Hematopoietic multipotent progenitor cell treated with erythropoietin and hydrocortisone succinate and interleukin-3 and kit ligand, for 17 days (in vitro differentiated cells): Measurements from ENCODE around the gene L3MBTL3.

Source experiments
- DNase-seq: peaks from one replicate; pipeline ENCODE4 v3.0.0-alpha.2; 2015; ENCODE audit warnings: low spot score

L3MBTL3 gene

GRCh38 chr6:130027948-130028347 lies 9.6 kb downstream of the L3MBTL3 start:
- no peak for DNase-seq

GRCh38 chr6:130029163-130029562 lies 10.8 kb downstream of the L3MBTL3 start:
- no peak for DNase-seq

DNA sequence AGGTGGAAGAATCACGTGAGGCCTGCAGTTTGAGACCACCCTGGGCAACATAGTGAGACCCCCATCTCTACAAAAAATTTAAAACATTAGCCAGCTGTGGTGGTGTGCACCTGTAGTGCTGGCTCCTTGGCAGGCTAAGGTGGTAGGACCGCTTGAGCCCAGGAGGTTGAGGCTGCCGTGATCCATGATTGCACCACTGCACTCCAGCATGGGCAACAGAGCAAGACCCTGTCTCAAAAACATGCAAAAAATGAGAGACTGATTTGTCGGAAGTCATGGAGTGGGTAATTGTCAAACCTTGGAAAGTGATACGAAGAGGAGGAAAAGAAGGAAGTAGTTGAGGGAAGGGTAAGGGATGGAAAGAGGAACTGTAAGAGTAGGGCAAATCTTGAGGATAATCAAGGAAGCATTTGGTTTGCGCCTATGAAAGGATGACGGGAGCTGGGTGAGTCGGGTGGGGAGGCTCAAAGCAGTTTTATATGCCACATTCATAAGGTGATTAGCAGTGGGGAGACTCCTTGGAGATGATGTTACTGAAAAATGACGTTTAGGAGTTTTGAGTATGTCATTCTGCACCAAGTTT lies 14.5 kb downstream of the L3MBTL3 start:
- no peak for DNase-seq

- no peak for DNase-seq
Observed at GRCh38 chr6:130033949-130034348, 15.6 kb downstream of the L3MBTL3 start.

DNA sequence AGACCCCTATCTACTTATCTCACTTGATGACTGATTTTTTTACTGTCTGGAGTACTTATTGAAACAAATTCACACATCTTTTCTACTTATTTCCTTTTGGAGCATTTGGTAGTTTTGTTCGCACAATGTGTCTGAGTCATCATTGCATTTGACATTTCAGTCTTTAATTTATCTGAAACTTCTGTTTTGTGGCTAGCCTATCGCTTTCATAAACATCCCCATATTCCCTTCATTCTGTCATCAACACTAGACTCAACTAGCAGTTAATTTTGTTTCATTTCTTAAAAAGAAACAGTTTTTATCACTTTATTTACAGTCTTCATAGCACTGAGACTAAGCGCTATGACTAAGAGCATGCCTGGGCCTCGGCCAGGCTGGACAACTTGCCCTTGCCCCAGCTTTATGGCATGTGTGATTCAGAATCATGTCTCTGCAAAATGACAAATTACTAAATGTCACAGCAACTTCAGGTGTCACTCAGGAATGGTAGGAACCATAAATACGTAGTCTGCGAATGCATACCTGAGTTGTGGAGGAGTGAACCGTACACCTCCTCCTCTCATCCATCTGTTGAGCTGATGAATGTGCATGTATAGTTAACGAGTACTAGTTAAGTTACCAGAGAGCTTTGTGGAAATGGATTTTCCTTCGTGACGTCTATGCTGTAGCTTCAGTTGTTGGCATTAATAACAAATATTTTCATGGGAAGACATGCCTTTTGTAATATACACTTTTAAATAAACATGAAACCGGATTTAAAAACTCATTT lies 16.2 kb downstream of the L3MBTL3 start:
- DNase-seq: no peak

- no peak for DNase-seq
Observed at GRCh38 chr6:130035211-130035610, 16.8 kb downstream of the L3MBTL3 start.

DNA sequence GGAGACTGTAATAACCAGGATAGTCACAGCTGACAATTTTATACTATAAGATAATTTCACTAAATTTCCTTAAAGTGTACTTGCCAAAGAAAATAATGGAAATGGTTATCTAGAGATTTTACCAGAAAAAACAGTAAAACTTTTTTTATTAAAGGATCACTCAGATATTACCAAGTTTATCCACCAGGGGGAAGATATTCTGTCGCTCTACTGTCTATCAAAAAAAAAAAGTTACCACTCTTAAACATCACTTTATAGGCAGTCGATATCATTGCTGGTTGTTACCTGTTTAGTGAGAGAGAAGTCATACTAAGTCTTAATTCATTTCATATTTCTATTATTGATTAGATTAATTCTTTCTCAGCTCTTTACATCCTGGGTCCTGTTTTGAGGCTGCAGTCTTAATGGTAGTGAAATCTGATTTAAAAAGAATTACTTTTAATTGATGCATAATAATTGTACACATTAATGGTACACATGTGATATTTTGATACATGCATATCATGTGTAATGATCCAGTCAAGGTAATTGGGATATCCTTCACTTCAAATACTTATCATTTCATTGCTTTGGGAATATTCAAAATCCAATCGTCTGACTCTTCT lies 18.9 kb downstream of the L3MBTL3 start:
- no peak for DNase-seq

- no peak for DNase-seq
Observed at GRCh38 chr6:130041594-130041993, 23.2 kb downstream of the L3MBTL3 start.

GRCh38 chr6:130043344-130043743 lies 25.0 kb downstream of the L3MBTL3 start:
- DNase-seq: no peak

GRCh38 chr6:130045622-130046021 lies 27.2 kb downstream of the L3MBTL3 start:
- no peak for DNase-seq

DNA sequence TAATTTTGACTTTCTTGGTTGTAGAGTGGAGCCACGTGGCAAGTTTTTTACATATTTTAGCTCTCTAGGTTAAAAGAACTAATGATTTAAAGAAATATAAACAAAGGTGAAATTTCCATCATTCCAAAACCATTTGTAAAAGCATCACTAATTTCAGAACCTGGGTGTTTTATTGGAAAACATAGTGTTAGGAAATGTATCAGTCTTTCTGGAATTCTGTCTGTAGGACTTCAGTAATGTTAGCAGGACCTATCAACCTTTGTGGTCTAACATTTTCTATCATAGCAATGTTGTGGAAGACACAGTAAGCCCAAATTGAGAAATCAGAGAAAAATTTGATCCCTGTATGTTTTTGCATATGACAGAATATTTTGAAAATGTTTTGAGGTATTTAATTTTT lies 28.3 kb downstream of the L3MBTL3 start:
- no peak for DNase-seq

DNA sequence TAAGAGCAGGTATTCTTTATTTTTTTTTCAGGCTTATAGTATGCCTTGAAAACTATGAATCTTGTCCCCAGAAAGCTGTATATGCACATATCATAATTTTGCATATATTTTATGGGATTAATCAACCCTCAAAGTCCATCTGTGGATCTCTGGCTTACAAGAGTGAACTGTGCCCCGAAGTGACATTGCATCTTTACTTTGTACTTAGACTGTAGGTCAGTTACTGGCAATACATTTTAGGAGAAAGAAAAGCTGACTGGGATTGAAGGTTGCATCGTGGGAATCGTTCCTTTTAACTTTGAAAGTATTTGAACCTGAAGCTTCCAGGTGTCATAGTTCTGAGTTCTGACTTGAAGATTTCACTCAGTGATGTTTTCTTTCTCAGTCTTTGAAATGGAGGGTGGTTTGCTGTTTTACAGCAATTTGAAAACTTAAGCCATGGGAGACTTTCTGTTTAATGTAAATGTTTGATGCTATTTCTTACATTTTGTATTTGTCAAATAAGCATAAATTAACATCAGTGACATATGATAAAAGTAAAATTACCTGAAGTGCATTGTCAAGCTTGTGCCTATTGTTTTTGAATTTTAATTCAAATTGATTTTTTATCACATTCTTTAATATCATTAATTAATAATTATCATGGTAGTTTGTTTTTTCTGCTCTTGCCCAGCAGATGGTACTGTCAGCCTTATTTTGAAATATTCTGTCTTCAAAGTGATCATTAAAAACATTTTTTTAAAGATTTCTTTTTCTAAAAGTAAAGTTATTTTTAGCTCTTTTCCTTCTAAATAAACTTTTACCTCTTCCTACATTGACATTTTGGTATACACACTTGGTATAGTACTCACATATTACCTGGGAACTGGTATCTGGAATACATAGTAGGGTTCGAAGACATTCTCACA lies 29.0 kb downstream of the L3MBTL3 start:
- no peak for DNase-seq

- DNase-seq: no peak
Observed at GRCh38 chr6:130050230-130050629, 31.8 kb downstream of the L3MBTL3 start.

DNA sequence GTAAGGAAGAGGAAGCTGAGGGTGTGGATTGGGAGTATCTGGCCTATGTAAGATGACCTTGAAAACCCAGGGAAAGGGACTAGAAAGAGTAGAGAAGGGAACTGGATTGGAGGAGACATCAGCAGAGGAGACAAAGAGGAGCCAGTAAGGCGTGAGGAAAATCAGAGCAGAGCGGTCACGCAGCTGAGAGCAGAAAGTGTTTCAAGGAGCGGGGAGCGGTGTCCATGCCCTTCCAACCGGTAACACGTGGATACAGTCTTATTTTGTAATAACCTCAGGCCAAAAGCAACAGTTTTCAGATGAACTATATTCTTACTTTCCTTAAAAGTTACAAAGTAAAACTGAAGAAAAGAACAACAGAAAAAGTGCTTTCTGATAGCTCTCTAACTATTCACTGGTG lies 36.3 kb downstream of the L3MBTL3 start:
- DNase-seq: no peak

DNA sequence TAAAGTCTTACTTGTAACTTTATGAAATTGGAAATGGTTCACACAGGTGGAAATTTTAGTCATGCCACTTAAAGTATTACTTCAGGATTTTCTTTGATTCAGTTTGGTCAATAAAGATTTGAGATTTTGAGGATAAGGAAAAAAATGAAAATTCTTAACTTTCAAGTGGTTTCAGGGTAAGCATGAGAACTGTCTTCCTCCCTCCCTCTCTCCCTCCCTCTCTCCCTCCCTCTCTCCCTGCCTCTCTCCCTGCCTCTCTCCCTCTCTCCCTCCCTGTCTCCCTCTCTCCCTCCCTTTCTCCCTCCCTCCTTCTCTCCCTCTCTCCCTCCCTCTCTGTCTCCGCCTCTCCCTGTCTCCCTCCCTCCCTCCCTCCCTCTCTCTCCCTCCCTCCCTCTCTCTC lies 36.9 kb downstream of the L3MBTL3 start:
- DNase-seq: no peak

- DNase-seq: no peak
Observed at GRCh38 chr6:130057495-130057894, 39.1 kb downstream of the L3MBTL3 start.

DNA sequence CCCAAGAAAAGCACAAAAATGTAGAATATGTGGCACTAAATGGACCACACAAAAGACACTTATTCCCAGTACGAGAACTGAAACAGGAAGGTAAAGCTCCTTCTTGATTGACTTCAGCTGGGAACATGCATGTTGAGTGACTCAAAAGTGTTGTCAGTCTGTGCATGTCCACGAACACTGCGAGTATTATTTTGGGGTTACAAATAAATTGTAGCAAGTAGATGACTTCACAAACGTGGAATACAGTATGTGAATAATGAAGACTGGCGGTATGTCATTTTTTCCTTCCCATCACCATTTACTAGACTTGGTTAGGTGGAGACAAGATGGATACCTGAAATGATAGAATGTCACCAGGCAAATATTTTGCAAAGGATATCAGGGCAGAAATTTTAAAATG lies 45.4 kb downstream of the L3MBTL3 start:
- no peak for DNase-seq

GRCh38 chr6:130065609-130066156 lies 47.3 kb downstream of the L3MBTL3 start:
- no peak for DNase-seq

GRCh38 chr6:130069485-130069884 lies 51.1 kb downstream of the L3MBTL3 start:
- DNase-seq: no peak

DNA sequence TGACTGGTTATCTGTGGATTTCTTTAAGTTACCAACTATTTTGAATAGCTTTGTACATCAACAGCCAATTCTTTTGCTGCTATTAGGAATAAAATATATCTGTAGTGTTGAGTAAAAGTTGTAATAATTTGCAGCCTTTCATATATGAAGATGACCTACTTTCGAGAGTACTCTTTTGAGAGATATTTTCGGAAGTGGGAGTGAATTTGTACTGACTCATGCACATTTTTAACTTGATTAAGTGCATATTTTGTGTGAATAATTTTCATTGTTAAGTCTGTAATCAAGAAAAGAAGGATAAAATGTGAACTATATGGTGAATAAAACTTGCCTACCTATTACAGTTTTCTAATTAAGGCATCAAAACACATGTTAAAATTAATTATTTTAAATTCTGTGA lies 51.9 kb downstream of the L3MBTL3 start:
- DNase-seq: no peak

GRCh38 chr6:130070792-130071191 lies 52.4 kb downstream of the L3MBTL3 start:
- DNase-seq: no peak

GRCh38 chr6:130075879-130076460 lies 57.6 kb downstream of the L3MBTL3 start:
- DNase-seq: no peak
